ENCODE data around the gene FGGY.

- TF ChIP-seq, protein P1, sequence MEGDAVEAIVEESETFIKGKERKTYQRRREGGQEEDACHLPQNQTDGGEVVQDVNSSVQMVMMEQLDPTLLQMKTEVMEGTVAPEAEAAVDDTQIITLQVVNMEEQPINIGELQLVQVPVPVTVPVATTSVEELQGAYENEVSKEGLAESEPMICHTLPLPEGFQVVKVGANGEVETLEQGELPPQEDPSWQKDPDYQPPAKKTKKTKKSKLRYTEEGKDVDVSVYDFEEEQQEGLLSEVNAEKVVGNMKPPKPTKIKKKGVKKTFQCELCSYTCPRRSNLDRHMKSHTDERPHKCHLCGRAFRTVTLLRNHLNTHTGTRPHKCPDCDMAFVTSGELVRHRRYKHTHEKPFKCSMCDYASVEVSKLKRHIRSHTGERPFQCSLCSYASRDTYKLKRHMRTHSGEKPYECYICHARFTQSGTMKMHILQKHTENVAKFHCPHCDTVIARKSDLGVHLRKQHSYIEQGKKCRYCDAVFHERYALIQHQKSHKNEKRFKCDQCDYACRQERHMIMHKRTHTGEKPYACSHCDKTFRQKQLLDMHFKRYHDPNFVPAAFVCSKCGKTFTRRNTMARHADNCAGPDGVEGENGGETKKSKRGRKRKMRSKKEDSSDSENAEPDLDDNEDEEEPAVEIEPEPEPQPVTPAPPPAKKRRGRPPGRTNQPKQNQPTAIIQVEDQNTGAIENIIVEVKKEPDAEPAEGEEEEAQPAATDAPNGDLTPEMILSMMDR (IDR thresholded peaks at IDR 0.05), result no peak
- no peak for TF ChIP-seq POLR2A (IDR thresholded peaks at IDR 0.05)
Measured at GRCh38 chr1:59596956-59597355, 300.1 kb downstream of the FGGY start.

Data from uterus (tissue), 2 donors.